IMR-90 (cell line): ENCODE data around the gene SAT2. TPM values are rescaled to one million over a fixed set of nuclear protein-coding genes. Genes with fewer than 3 reads are reported as not detected.

Source experiments
- ATAC-seq: fragments of 200-7000 bp; cut with Tn5 transposase; 2 replicates; pipeline ENCODE4 v1.9.1; 2020; ENCODE audit warnings: low read depth, mild to moderate bottlenecking, moderate library complexity
- BruUV-seq: library from RNA; stranded (reverse); fragments of 400-500 nt; replicated peaks from 2 replicates; lab custom pipeline; 2021; lab: Mats Ljungman, UMichigan
- CTCF ChIA-PET: fragments of 300-600 bp; formaldehyde crosslinking; extraction: SDS; loops from one replicate; lab custom pipeline; 2021; ENCODE audit warnings: antibody characterized with exemption; lab: Yijun Ruan, JAX
- POLR2A ChIA-PET: fragments of 300-600 bp; sonication (Branson Sonifier 250); formaldehyde crosslinking; loops from one replicate; lab custom pipeline; 2022; ENCODE audit warnings: antibody characterized with exemption; ENCODE audit not compliant: unreplicated experiment; lab: Charles Lee
- DNase-seq: peaks from one replicate; pipeline ENCODE4 v3.0.0; 2013
- H2AFZ ChIP-seq: replicated peaks from 2 replicates; pipeline ENCODE3; 2013; ENCODE audit warnings: low read length, mild to moderate bottlenecking; ENCODE audit not compliant: poor library complexity
- H2AK5ac ChIP-seq: 2 replicates; pipeline ENCODE4 v1.6.1; 2013; ENCODE audit warnings: low read depth, low read length, inconsistent platforms
- H2AK9ac ChIP-seq: replicated peaks from 2 replicates; pipeline ENCODE3; 2013; ENCODE audit warnings: mild to moderate bottlenecking, low read depth, low read length, moderate library complexity; ENCODE audit not compliant: poor library complexity
- H2BK120ac ChIP-seq: 2 replicates; pipeline ENCODE4 v1.6.1; 2013; ENCODE audit warnings: low read depth, low read length, inconsistent platforms
- H2BK15ac ChIP-seq: 3 replicates; pipeline ENCODE4 v1.6.1; 2013; ENCODE audit warnings: low read depth, low read length, inconsistent platforms
- H2BK20ac ChIP-seq: 2 replicates; pipeline ENCODE4 v1.6.1; 2013; ENCODE audit warnings: low read depth, mild to moderate bottlenecking, inconsistent platforms, low read length, moderate library complexity
- H2BK5ac ChIP-seq: 2 replicates; pipeline ENCODE4 v1.6.1; 2013; ENCODE audit warnings: mild to moderate bottlenecking, low read depth, low read length, inconsistent platforms; ENCODE audit not compliant: poor library complexity, severe bottlenecking
- H3K14ac ChIP-seq: replicated peaks from 2 replicates; pipeline ENCODE4 v1.6.1; 2013; ENCODE audit warnings: low read depth, low read length, inconsistent platforms
- H3K18ac ChIP-seq: 2 replicates; pipeline ENCODE4 v1.6.1; 2013; ENCODE audit warnings: low read depth, low read length, control low read depth
- H3K23ac ChIP-seq: 2 replicates; pipeline ENCODE4 v1.6.1; 2013; ENCODE audit warnings: low read depth, low read length, inconsistent platforms
- H3K27ac ChIP-seq: 2 replicates; pipeline ENCODE4 v1.5.1; 2013; ENCODE audit warnings: mild to moderate bottlenecking, control low read depth, low read length; ENCODE audit not compliant: insufficient read depth
- H3K27me3 ChIP-seq: 2 replicates; pipeline ENCODE4 v1.6.1; 2013; ENCODE audit warnings: low read length; ENCODE audit not compliant: control insufficient read depth, insufficient read depth
- H3K36me3 ChIP-seq: 2 replicates; pipeline ENCODE4 v1.6.1; 2013; ENCODE audit warnings: low read length, mixed read lengths; ENCODE audit not compliant: control insufficient read depth, insufficient read depth
- H3K4ac ChIP-seq: 2 replicates; pipeline ENCODE4 v1.6.1; 2013; ENCODE audit warnings: low read depth, low read length, inconsistent platforms
- H3K4me1 ChIP-seq: 2 replicates; pipeline ENCODE4 v1.6.1; 2013; ENCODE audit warnings: low read length, mixed read lengths; ENCODE audit not compliant: control insufficient read depth, insufficient read depth
- H3K4me2 ChIP-seq: 2 replicates; pipeline ENCODE4 v1.6.1; 2013; ENCODE audit warnings: low read depth, mild to moderate bottlenecking, control low read depth, low read length, moderate library complexity
- H3K4me3 ChIP-seq: 2 replicates; pipeline ENCODE4 v1.5.1; 2013; ENCODE audit warnings: low read depth, mild to moderate bottlenecking, control low read depth, low read length, moderate library complexity; ENCODE audit not compliant: insufficient read depth
- H3K56ac ChIP-seq: 2 replicates; pipeline ENCODE4 v1.6.1; 2013; ENCODE audit warnings: low read length, inconsistent platforms; ENCODE audit not compliant: insufficient read depth; ENCODE audit errors: extremely low read depth
- H3K79me1 ChIP-seq, 2 experiments: 2 replicates each; pipeline ENCODE4 v1.6.1; 2013; ENCODE audit warnings: low read length in 2 of 2, inconsistent platforms in 1 of 2, low read depth in 1 of 2
- H3K9ac ChIP-seq: 2 replicates; pipeline ENCODE4 v1.6.1; 2013; ENCODE audit warnings: low read depth, low read length, control low read depth
- H3K9me1 ChIP-seq: 2 replicates; pipeline ENCODE4 v1.6.1; 2013; ENCODE audit warnings: low read length, inconsistent platforms; ENCODE audit not compliant: insufficient read depth
- H3K9me3 ChIP-seq: 2 replicates; pipeline ENCODE4 v1.6.1; 2013; ENCODE audit warnings: low read length; ENCODE audit not compliant: control insufficient read depth, insufficient read depth
- H4K20me1 ChIP-seq: 2 replicates; pipeline ENCODE4 v1.6.1; 2013; ENCODE audit warnings: low read length, inconsistent platforms; ENCODE audit not compliant: insufficient read depth
- H4K5ac ChIP-seq: 2 replicates; pipeline ENCODE4 v1.6.1; 2013; ENCODE audit warnings: mild to moderate bottlenecking, low read depth, low read length, control low read depth
- H4K8ac ChIP-seq, 2 experiments: 2 replicates each; pipeline ENCODE4 v1.6.1; 2013; ENCODE audit warnings: low read depth in 2 of 2, low read length in 2 of 2, control low read depth in 1 of 2, inconsistent platforms in 1 of 2
- H4K91ac ChIP-seq: 2 replicates; pipeline ENCODE4 v1.6.1; 2013; ENCODE audit warnings: low read depth, low read length, inconsistent platforms; ENCODE audit not compliant: insufficient read depth
- BHLHE40 ChIP-seq: fragments of 150-350 bp; IDR thresholded peaks from 2 replicates; pipeline ENCODE4 v1.6.1; 2016; ENCODE audit warnings: mild to moderate bottlenecking, low read depth, low read length
- CEBPB ChIP-seq: IDR thresholded peaks from 2 replicates; pipeline ENCODE4 v1.6.1; 2012; ENCODE audit warnings: low read depth, low read length, improper control_type of control experiment
- CHD1 ChIP-seq: IDR thresholded peaks from 2 replicates; pipeline ENCODE4 v1.6.1; 2012; ENCODE audit warnings: low read depth, low read length, improper control_type of control experiment
- CTCF ChIP-seq: conservative IDR thresholded peaks from 2 replicates; pipeline ENCODE4 v1.5.1; 2012; ENCODE audit warnings: mild to moderate bottlenecking, low read depth, low read length, improper control_type of control experiment
- FOS ChIP-seq: fragments of 150-350 bp; IDR thresholded peaks from 2 replicates; pipeline ENCODE4 v1.6.1; 2016; ENCODE audit warnings: low read depth, low read length
- MAFK ChIP-seq: IDR thresholded peaks from 2 replicates; pipeline ENCODE4 v1.6.1; 2012; ENCODE audit warnings: low read depth, low read length, improper control_type of control experiment
- MAZ ChIP-seq: IDR thresholded peaks from 2 replicates; pipeline ENCODE4 v1.6.1; 2012; ENCODE audit warnings: low read depth, mild to moderate bottlenecking, low read length, improper control_type of control experiment, moderate library complexity, borderline replicate concordance
- MXI1 ChIP-seq: IDR thresholded peaks from 2 replicates; pipeline ENCODE4 v1.6.1; 2012; ENCODE audit warnings: low read depth, mild to moderate bottlenecking, low read length, moderate library complexity, borderline replicate concordance
- NFE2L2 ChIP-seq: fragments of 150-350 bp; IDR thresholded peaks from 2 replicates; pipeline ENCODE4 v1.6.1; 2016; ENCODE audit warnings: low read depth, mild to moderate bottlenecking, low read length
- POLR2A ChIP-seq: IDR thresholded peaks from 2 replicates; pipeline ENCODE4 v1.6.1; 2012; ENCODE audit warnings: mild to moderate bottlenecking, low read depth, low read length
- RAD21 ChIP-seq: IDR thresholded peaks from 2 replicates; pipeline ENCODE4 v1.6.1; 2012; ENCODE audit warnings: low read length, improper control_type of control experiment
- RCOR1 ChIP-seq: IDR thresholded peaks from 2 replicates; pipeline ENCODE4 v1.6.1; 2012; ENCODE audit warnings: mild to moderate bottlenecking, low read length, improper control_type of control experiment; ENCODE audit not compliant: insufficient replicate concordance
- RFX5 ChIP-seq: IDR thresholded peaks from 2 replicates; pipeline ENCODE4 v1.8.0; 2012; ENCODE audit warnings: low read depth, mild to moderate bottlenecking, low read length, moderate library complexity
- SMC3 ChIP-seq: fragments of 150-350 bp; IDR thresholded peaks from 2 replicates; pipeline ENCODE4 v1.6.1; 2016; ENCODE audit warnings: low read depth, mild to moderate bottlenecking, antibody characterized with exemption, low read length, moderate library complexity
- USF2 ChIP-seq: fragments of 150-350 bp; IDR thresholded peaks from 2 replicates; pipeline ENCODE4 v1.6.1; 2017; ENCODE audit warnings: mild to moderate bottlenecking, antibody characterized with exemption, low read length, low read depth
- WGBS, 2 experiments: methylation state at CpG; one replicate each; pipeline versions ENCODE4 v1.1.5 to v1.1.7; 2013; ENCODE audit warnings: missing lambda C conversion rate in 2 of 2; ENCODE audit not compliant: insufficient read length in 1 of 2; ENCODE audit errors: extremely low coverage in 2 of 2; 5-methylcytosine and 5-hydroxymethylcytosine counted together
- dilution Hi-C: fragments of 300-500 bp; cut with HindIII; formaldehyde crosslinking; loops from one replicate; pipeline ENCODE4 v1.14.3; 2018; ENCODE audit warnings: low sequenced_read_pairs; ENCODE audit not compliant: unreplicated experiment
- in situ Hi-C: fragments of 300-500 bp; cut with MboI; formaldehyde crosslinking; loops from 3 replicates; pipeline ENCODE4 v1.14.3; 2019; ENCODE audit warnings: low sequenced_read_pairs, inconsistent platforms, mixed read lengths
- intact Hi-C: fragments of 100-400 bp; cut with micrococcal nuclease; formaldehyde crosslinking; loops from 2 replicates; pipeline ENCODE4 v1.10.0; 2022
- polyA plus RNA-seq, 3 experiments: library from polyadenylated mRNA; depleted of rRNA; stranded (reverse); fragments of >200 nt; gene quantifications; 2 replicates each; pipeline ENCODE4 v1.2.3, GENCODE V29; 2012; ENCODE audit warnings: low replicate concordance in 1 of 3
- total RNA-seq: library from RNA; depleted of rRNA; stranded (reverse); fragments of >200 nt; gene quantifications from 2 replicates; pipeline ENCODE4 v1.2.3, GENCODE V29; 2012

The SAT2 gene
- total and polyA plus RNA-seq, 2 of the 4 experiments (the other 2 are of a cell fraction), result 20.4 to 45.9 TPM

DNA sequence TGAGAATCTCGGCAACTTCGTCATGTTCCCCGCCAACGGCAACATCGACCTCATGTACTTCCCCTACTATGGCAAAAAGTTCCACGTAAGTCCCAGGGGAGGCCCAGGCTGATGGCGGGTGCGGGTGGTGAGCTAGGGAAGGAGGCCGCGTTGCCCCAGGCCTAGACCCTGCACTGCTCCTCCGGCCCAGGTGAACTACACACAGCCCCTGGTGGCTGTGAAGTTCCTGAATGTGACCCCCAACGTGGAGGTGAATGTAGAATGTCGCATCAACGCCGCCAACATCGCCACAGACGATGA, 27.9 kb upstream of the SAT2 start:
- POLR2A ChIA-PET, result interaction anchor here (0.5 kb wide), 1 partner anchor 48 kb away, joined by 4 read pairs; no protein-coding TSS in a partner anchor
- Histone ChIP-seq H2AK5ac (no peak overlapping the region), H2AFZ (no peak overlapping the region), H3K9me1 (no peaks in the 10 kb centered on the region), H3K4me2 (no peak overlapping the region), H2AK9ac (no peak overlapping the region), H3K36me3 (no peaks in the 10 kb centered on the region), H2BK5ac (no peak overlapping the region), H3K14ac (no peak overlapping the region), H4K5ac (no peak overlapping the region), H3K18ac (no peak overlapping the region), H3K56ac (no peak overlapping the region), H2BK20ac (no peak overlapping the region), H4K8ac (no peak overlapping the region), H3K9me3 (no peaks in the 10 kb centered on the region; the same call in 1 of the 2 replicates), H2BK120ac (no peak overlapping the region), H2BK15ac (no peak overlapping the region), H3K23ac (no peak overlapping the region), H3K4ac (no peak overlapping the region), H3K4me1 (peaks cover 6% of the 10 kb centered on the region; the same call in 1 of the 2 replicates), H3K79me1 (no peaks in the 10 kb centered on the region), H3K27ac (no peak overlapping the region), H3K27me3 (peaks cover 49% of the 10 kb centered on the region), H3K4me3 (no peak overlapping the region), H4K91ac (no peak overlapping the region), H3K9ac (no peak overlapping the region), H4K20me1 (no peaks in the 10 kb centered on the region; the same call in none of the 2 replicates)
- 100% methylated on average over 10 of the region's 17 CpGs; no CpG with 5 or more reads in 1 of the 2 experiments for WGBS, 2 experiments
- TF ChIP-seq RCOR1, result no peak
- no peak for TF ChIP-seq CEBPB
- TF ChIP-seq POLR2A, result no peak
- TF ChIP-seq SMC3, result no peak
- TF ChIP-seq RFX5, result no peak
- TF ChIP-seq CHD1, result no peak
- no peak for TF ChIP-seq FOS
- no peak for TF ChIP-seq NFE2L2
- TF ChIP-seq CTCF, result no peak
- no peak for TF ChIP-seq MAFK
- TF ChIP-seq MXI1, result no peak
- TF ChIP-seq USF2, result no peak
- TF ChIP-seq RAD21, result no peak
- no peak for TF ChIP-seq MAZ
- TF ChIP-seq BHLHE40, result no peak
- dilution Hi-C loops (no loop called here), intact Hi-C loops (no loop called here), in situ Hi-C loops (no loop called here)
- DNase-seq (no peak), ATAC-seq (no peak)
- CTCF ChIA-PET, result no interaction called here
- BruUV-seq, result no TSS peak
